Measurements from ENCODE around the gene TSPAN32. TPM values are rescaled to one million over a fixed set of nuclear protein-coding genes. Genes with fewer than 3 reads are reported as not detected.
A peak's percentile ranks its signal among the peaks of the same experiment; 100 is the strongest.

TSPAN32 gene
- polyA plus RNA-seq, 3 donors: 1.6 to 2.7 (median 2.6) TPM

- DNase-seq (ENCODE audit: extremely low read depth in 1 of 11, low read depth in 9 of 11, low spot score in 4 of 11): no peak
Measured at GRCh38 chr11:2310786-2311352, 9.1 kb downstream of the TSPAN32 start.

DNA sequence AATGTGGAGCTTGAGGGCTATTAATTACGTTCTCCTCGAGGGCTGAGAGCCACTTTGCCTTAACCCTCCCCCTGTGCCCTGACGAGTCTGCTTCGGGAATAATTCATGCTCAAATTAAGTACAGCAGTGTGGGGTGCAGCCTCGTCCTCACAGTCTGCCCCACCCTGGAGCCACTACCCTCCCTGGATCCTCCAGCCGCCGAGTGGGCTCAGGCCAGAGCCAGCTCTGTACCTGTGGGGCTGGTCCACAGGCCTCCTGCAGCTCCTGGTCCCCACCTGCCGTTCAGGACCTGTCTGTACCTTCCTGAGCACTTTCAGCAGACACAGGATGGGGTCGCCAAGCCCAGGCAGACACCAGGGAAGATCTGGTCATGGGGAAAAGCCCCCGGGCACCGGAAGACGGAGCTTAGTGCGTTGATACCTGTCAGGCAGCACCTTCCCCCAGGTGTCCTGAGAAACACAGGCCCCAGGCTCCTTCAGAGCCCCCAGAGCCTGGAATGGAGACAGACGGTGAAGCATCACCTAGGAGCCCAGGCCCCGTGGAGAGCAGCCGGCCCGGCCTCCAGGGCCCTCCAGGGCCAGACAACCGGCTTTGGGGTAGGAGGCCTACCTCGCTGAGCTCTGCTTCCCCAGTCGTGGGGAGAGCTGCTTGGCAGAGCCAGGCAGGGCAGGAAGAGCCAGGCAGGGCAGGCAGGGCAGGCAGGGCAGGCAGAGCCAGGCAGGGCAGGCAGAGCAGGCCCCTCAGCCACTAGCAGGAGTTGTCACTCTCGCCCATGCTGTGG, 9.7 kb downstream of the TSPAN32 start:
- DNase-seq (ENCODE audit: extremely low read depth in 1 of 11, low read depth in 9 of 11, low spot score in 4 of 11): no peak

DNA sequence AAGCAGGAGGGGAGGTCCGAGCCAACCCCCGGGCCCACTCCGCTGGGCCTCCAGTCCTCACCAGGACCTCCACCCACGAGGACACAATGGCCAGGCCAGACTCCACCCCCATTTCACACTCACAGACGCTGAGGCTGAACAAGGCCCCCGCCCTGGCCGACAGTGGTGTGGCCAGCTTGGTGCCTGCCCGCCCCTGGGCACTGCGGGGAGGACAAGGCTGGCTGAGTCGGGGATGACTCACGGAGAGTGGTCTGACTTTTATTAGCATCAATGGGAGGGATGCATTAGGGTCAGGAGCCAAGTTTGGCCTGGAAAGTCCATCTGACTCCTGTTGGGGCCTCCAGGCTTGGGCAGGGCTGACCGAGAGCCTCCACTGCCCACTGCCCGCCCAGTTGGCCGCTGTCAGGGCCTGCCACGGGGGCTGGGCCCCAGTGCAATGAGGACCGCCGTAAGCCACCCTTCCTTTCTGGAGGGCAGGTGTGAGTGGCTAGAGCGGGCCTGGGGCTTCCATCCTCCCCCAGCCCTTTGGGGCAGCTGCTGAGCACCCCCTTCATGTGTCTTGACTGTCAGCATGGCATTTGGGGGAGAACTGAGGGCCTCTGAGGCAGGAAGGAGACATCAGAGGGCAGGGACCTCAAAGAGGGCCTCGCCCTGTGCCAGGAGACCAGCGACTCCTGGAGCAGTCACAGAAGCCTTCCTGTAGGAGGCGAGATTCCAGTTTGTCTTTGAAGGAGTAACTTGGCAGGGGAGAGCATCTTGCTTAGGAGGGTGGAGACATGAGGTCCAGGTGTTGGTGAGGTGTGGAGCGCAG, 10.6 kb downstream of the TSPAN32 start:
- no peak for DNase-seq (ENCODE audit: extremely low read depth in 1 of 11, low read depth in 9 of 11, low spot score in 4 of 11)

DNA sequence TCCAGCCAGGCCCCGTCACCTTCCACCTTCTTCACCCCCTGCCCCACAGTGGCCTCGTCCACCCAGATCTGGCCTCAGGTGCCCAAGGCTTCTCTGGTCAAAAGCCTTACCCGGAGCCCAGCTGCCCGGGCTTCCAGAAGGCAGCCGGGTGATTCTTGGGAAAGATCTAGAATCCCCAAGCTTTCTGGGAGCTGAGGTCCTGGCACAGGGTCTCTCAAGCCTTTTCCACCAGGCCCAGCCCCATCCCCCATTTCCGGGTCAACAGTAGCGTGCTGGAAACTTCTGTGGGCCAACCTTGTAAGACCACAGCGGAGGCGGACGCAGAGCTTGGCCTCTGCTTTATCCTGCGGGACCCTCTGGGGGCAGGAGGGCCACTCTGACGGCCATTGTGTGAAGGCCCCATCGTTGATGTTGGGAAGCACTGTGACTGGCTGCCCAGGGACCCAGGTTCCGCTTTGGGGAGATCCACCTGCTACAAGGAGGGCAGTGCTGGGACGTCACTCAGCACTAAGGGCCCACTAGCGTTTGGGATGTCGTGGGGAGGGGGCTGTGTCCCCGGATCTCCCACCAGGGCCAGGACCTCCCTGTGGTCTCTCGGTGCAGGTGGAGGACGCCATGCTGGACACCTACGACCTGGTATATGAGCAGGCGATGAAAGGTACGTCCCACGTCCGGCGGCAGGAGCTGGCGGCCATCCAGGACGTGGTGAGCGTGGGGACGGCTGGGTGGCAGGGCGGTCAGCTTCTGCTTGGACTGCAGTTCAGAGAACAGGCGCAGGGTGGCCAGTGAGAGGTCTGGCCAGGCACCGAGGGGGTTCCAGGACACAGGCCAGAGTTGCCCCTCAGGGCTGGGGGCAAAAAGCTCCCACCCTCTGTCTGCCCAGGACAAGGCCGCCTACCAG, 11.5 kb downstream of the TSPAN32 start:
- no peak for DNase-seq (ENCODE audit: extremely low read depth in 1 of 11, low read depth in 9 of 11, low spot score in 4 of 11)

DNA sequence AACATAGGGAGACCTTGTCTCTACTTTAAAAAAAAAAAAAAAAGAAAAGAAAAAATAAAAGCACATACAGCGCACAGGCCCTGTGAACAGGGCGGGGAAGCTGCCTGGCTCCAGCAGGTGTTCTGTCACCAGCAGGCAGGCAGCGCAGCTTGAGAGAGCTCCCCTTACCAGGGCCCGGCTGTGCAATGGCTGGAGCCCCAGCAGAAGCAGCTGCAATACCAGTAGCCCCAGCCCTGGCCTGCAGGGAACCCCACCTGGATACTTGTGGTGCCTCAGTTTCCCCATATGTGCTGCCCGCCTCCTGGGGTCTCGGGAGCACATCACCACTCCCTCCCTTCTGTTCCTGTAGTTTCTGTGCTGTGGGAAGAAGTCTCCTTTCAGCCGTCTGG, 12.3 kb downstream of the TSPAN32 start:
- no peak for DNase-seq (ENCODE audit: extremely low read depth in 1 of 11, low read depth in 9 of 11, low spot score in 4 of 11)

DNA sequence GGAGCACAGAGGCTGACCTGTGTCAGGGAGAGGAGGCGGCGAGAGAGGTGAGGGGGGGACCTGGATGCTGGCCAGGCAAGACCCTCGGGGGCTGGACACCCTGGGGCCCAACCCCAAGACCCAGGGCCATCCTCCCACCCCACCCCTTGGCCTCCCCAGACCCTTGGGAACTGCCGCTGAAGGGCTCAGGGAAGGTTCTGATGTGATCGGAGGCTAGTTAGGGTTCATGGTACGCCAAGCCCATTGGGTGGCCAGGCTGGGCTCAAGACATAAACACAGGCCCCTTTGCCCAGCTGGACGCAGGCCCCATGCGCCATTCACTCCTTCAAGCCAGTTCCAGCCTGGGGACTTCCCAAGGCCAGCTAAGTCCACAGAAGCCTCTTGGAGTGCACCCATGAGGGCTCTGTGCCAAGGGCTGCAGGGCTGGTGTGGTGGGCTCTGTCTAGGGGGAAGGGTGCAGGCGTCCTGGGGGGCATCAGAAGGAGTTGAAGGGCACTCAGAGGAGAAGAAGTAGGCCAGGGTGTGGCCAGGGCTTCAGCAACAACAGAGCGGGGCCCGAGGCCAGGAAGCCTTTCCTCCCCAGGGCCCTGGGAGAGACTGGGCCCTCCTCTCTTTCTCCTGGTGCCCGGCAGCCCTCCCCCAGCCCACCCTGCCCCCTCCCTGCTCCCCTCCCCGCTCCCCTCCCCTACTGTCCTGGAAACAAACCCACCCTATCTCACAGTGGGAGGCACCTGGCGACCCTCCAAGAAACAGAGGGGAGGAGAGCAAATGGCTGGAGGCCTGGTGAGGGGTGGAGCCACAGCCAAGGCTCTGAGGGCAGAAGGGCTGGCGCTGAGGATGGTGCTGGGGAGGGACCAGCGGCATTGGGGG, 12.9 kb downstream of the TSPAN32 start:
- DNase-seq (ENCODE audit: extremely low read depth in 1 of 11, low read depth in 9 of 11, low spot score in 4 of 11): peak; percentile 60 to 91 (median 81)

- DNase-seq (ENCODE audit: extremely low read depth in 1 of 11, low read depth in 9 of 11, low spot score in 4 of 11): no peak
Measured at GRCh38 chr11:2315395-2316168, 13.8 kb downstream of the TSPAN32 start.

DNA sequence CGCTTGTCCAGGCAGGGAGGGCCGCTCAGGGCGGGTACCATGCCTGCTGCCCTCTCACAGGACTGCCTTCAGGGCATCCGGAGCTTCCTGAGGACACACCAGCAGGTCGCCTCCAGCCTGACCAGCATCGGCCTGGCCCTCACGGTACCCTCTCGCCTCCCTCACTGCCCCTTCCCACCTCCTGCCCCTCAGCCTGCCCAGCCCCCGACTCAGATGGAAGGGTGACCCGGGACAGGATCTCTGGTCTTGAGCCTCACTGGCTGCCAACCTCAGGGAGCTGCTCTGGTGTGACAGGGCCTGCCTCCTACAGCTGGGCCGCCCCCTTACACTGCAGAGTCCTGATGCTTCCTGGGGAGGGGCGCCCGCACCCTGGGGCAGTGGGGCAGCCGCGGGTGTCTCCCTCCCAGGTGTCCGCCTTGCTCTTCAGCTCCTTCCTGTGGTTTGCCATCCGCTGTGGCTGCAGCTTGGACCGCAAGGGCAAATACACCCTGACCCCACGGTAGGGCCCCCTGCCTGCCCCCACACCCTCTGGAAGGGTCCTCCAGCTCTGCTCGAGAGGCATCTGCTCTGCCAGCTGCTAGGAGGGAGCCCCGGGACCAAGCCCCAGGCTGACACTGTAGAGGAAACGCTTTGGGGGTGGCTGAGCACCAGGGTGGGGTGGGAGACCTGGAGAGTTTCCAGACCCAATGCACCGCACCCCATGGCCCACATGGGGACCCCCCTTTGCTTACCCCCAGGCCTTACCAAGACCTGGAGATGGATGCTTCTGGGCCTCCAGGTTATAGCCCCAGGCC, 14.6 kb downstream of the TSPAN32 start:
- no peak for DNase-seq (ENCODE audit: extremely low read depth in 1 of 11, low read depth in 9 of 11, low spot score in 4 of 11)

GRCh38 chr11:2316963-2317244, 15.1 kb downstream of the TSPAN32 start:
- DNase-seq (ENCODE audit: extremely low read depth in 1 of 11, low read depth in 9 of 11, low spot score in 4 of 11): no peak

DNA sequence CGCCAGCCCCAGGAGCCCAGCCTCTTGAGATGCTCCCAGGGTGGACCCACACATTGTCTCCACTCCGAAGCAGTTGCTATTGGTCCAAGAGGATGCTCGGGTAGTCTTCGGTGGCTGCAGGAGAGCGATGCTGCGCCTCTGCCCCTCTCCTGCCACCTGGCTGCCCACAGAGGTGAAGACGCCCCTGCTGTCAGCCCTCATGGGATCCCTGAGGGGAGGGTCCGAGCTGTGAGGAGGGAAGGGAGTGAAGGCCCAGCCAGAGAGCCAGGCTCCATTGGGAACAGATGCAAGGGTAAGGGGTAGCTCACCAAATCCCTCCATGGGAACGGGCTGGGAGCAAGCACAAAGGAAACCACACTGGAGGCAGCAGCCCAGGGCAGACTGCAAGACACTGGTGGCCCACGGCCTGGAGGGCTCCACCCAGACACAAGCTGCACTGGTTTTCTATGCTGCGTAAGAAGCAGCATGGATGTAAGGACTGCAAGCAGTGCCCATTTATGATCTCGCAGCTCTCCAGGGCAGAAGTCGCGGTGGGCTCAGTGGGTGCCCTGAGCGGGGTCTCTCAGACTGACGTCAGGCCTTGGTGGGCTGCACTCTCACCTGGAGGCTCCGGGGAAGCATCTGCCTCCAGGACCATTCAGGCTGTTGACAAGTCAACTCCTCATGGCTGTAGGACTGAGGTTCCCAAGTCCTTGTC, 15.7 kb downstream of the TSPAN32 start:
- no peak for DNase-seq (ENCODE audit: extremely low read depth in 1 of 11, low read depth in 9 of 11, low spot score in 4 of 11)

- DNase-seq (ENCODE audit: extremely low read depth in 1 of 11, low read depth in 9 of 11, low spot score in 4 of 11): no peak
Measured at GRCh38 chr11:2318123-2318522, 16.3 kb downstream of the TSPAN32 start.

DNA sequence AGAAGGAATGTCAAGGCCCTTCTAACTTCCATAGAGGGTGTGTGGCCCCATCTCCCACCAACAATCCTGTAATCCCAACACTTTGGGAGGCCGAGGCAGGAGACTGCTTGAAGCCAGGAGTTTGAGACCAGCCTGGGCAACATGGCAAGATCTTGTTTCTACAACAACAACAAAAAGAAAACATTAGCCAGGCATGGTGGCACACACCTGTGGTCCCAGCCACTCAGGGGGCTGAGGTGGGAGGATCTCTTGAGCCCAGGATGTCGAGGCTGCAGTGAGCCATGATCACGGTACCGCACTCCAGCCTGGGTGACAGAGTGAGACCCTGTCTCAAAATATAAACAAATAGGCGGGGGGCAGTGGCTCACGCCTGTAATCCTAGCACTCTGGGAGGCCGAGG, 16.9 kb downstream of the TSPAN32 start:
- no peak for DNase-seq (ENCODE audit: extremely low read depth in 1 of 11, low read depth in 9 of 11, low spot score in 4 of 11)

- no peak for DNase-seq (ENCODE audit: extremely low read depth in 1 of 11, low read depth in 9 of 11, low spot score in 4 of 11)
Measured at GRCh38 chr11:2319791-2320472, 18.1 kb downstream of the TSPAN32 start.

GRCh38 chr11:2320568-2321310, 18.9 kb downstream of the TSPAN32 start:
- no peak for DNase-seq (ENCODE audit: extremely low read depth in 1 of 11, low read depth in 9 of 11, low spot score in 4 of 11)

- DNase-seq (ENCODE audit: extremely low read depth in 1 of 11, low read depth in 9 of 11, low spot score in 4 of 11): no peak
Measured at GRCh38 chr11:2321311-2321683, 19.5 kb downstream of the TSPAN32 start.

All from renal cortex interstitium (tissue), 11 donors.